Thyroid gland (tissue), 4 donors: Measurements from ENCODE around the gene CARHSP1. TPM values are rescaled to one million over a fixed set of nuclear protein-coding genes. Genes with fewer than 3 reads are reported as not detected.

Experiments used
- DNase-seq, 2 donors: peaks; one replicate each; pipeline ENCODE4 v3.0.0-alpha.2; 2019
- H3K27ac ChIP-seq, 3 donors: fragments of 200-600 bp; sonication (generic); 1 replicate in 2 of 3; 2 replicates in 1 of 3; pipeline ENCODE4 v1.5.1; 2016 to 2019; ENCODE audit warnings: mild to moderate bottlenecking in 1 of 3, moderate library complexity in 1 of 3
- H3K27me3 ChIP-seq: fragments of 200-600 bp; sonication (generic); one replicate; pipeline ENCODE4 v1.5.1; 2019
- H3K36me3 ChIP-seq, 2 donors: fragments of 200-600 bp; sonication (generic); one replicate each; pipeline ENCODE4 v1.5.1; 2016 to 2019
- H3K4me1 ChIP-seq, 2 donors: fragments of 200-600 bp; sonication (generic); one replicate each; pipeline ENCODE4 v1.5.1; 2017 to 2019
- H3K4me3 ChIP-seq, 3 donors: fragments of 200-600 bp; sonication (generic); replicated peaks in 1 of 3; 1 replicate in 2 of 3; 2 replicates in 1 of 3; pipeline ENCODE4 v1.5.1; 2016; ENCODE audit warnings: mild to moderate bottlenecking in 1 of 3
- H3K9me3 ChIP-seq: fragments of 200-600 bp; sonication (generic); one replicate; pipeline ENCODE4 v1.5.1; 2017
- POLR2A ChIP-seq, 2 donors: fragments of 450-650 bp; IDR thresholded peaks; one replicate each; pipeline ENCODE4 v1.6.1; 2017; ENCODE audit warnings: antibody characterized with exemption in 2 of 2, mild to moderate bottlenecking in 2 of 2, moderate library complexity in 1 of 2
- WGBS, 2 donors: methylation state at CpG; one replicate each; pipeline ENCODE4 v1.1.5; 2017; 5-methylcytosine and 5-hydroxymethylcytosine counted together
- intact Hi-C: fragments of 100-400 bp; cut with DNase I; formaldehyde crosslinking; loops from one replicate; pipeline ENCODE4 v1.15.1; 2023
- total RNA-seq, 4 donors: library from RNA; depleted of rRNA; stranded (reverse); fragments of >200 nt; gene quantifications; one replicate each; pipeline ENCODE4 v1.2.3, GENCODE V29; 2016
- TF ChIP-seq, protein P1 (sequence below), 6 experiments: fragments of 200-600 bp in 3 of 6; fragments of 450-650 bp in 3 of 6; sonication (generic) in 3 of 6; IDR thresholded peaks; one replicate each; pipeline ENCODE4 v1.5.1; 2016 to 2019; ENCODE audit warnings: antibody characterized with exemption in 6 of 6, mild to moderate bottlenecking in 2 of 6, inconsistent platforms in 1 of 6, moderate library complexity in 1 of 6

CARHSP1 gene
- total RNA-seq, 4 donors from 2014 or later: 43.4 to 67.5 (median 61.1) TPM

DNA sequence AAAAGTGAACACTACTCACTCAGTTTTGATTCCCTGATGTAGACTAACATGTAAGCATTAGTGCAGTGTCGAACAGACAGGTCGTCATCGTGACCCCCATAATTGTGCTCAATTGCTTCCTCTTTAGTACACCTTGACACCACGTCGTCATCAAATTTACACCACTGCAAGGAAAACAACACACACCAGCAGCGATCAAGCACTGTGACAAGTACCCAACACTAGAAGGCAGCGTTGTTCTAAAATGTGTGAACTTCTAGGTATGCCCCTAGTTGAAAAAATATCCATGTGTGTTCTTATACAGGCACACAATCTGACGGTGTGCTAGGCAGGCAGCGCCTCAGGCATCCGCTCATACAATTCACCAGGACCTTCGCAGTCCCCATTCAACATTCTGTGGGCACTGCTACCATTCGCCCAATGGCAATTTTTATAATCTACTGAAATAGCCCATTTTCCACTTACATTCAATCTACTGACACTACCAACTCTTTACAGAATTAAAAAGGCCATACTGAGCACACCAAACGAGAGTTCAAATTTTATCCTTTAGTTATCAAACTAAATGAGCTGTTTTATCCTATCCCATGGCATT, 36.5 kb upstream of the CARHSP1 start:
- DNase-seq: no peak
- 80 to 86% methylated on average over 13 of the region's 13 CpGs for WGBS, 2 donors
- TF ChIP-seq POLR2A (IDR thresholded peaks at IDR 0.05): no peak
- TF ChIP-seq, protein P1, sequence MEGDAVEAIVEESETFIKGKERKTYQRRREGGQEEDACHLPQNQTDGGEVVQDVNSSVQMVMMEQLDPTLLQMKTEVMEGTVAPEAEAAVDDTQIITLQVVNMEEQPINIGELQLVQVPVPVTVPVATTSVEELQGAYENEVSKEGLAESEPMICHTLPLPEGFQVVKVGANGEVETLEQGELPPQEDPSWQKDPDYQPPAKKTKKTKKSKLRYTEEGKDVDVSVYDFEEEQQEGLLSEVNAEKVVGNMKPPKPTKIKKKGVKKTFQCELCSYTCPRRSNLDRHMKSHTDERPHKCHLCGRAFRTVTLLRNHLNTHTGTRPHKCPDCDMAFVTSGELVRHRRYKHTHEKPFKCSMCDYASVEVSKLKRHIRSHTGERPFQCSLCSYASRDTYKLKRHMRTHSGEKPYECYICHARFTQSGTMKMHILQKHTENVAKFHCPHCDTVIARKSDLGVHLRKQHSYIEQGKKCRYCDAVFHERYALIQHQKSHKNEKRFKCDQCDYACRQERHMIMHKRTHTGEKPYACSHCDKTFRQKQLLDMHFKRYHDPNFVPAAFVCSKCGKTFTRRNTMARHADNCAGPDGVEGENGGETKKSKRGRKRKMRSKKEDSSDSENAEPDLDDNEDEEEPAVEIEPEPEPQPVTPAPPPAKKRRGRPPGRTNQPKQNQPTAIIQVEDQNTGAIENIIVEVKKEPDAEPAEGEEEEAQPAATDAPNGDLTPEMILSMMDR (IDR thresholded peaks at IDR 0.05): no peak
- intact Hi-C loops: no loop called here
- H3K9me3 ChIP-seq: no peaks in the 10 kb centered on the region
- no peak overlapping the region for H3K27ac ChIP-seq
- no peaks in the 10 kb centered on the region for H3K4me1 ChIP-seq
- H3K36me3 ChIP-seq: peaks cover 67 to 82% of the 10 kb centered on the region in 2 donors
- H3K4me3 ChIP-seq: no peak overlapping the region
- no peaks in the 10 kb centered on the region for H3K27me3 ChIP-seq

DNA sequence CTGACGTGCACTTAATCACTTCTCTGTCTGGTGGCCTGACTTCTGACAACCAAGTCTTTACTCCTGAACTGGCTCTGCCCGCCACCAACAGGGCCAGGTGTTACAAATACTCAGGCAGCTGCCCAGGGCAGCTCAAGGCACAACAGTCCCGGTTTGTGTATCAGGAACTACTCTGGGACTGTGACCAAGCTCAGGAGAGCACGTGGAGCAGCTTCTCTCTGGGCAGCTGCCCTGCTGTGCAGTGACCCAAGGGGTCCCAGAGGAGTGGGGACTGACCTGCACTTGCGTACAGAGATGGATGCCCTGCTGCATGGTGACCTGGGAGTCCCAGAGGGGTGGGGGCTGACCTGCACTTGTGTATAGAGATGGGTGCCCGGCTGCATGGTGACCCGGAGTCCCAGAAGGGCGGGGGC, 35.2 kb upstream of the CARHSP1 start:
- H3K27me3 ChIP-seq: no peaks in the 10 kb centered on the region
- peaks cover 73 to 95% of the 10 kb centered on the region in 2 donors for H3K36me3 ChIP-seq
- H3K4me3 ChIP-seq: no peak overlapping the region
- intact Hi-C loops: no loop called here
- WGBS, 2 donors: 85 to 94% methylated on average over 7 to 8 of the region's 8 CpGs
- no peak overlapping the region for H3K27ac ChIP-seq
- DNase-seq: no peak
- no peak for TF ChIP-seq POLR2A (IDR thresholded peaks at IDR 0.05)
- TF ChIP-seq, protein P1 (IDR thresholded peaks at IDR 0.05): no peak
- H3K9me3 ChIP-seq: no peaks in the 10 kb centered on the region
- H3K4me1 ChIP-seq: no peaks in the 10 kb centered on the region

DNA sequence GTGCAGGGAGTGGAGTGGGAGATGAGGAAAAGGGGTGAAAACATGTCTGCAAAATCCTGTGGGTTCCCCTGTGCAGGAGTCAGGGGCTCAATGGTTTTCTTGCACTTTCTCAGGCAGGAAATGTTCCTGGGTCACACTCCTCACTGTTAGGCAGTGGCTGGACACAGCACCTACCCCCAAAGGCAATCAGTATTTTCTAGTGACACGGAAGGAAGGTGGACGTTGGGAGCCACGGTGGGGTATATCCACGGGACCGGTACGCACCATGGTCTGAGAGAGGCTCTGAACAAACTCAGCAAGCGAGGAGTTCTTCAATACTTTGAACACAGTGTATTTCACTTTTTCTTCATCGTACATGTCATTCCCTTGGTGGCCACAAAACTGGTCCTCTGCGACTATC, 34.2 kb upstream of the CARHSP1 start:
- 94 to 95% methylated on average over 9 of the region's 9 CpGs for WGBS, 2 donors
- Histone ChIP-seq H3K9me3 (no peaks in the 10 kb centered on the region), H3K4me3 (no peak overlapping the region), H3K4me1 (no peaks in the 10 kb centered on the region), H3K27me3 (no peaks in the 10 kb centered on the region), H3K36me3 (peaks cover 73 to 96% of the 10 kb centered on the region in 2 donors), H3K27ac (no peak overlapping the region)
- TF ChIP-seq POLR2A (IDR thresholded peaks at IDR 0.05): no peak
- TF ChIP-seq, protein P1 (IDR thresholded peaks at IDR 0.05): no peak
- no peak for DNase-seq
- intact Hi-C loops: no loop called here

DNA sequence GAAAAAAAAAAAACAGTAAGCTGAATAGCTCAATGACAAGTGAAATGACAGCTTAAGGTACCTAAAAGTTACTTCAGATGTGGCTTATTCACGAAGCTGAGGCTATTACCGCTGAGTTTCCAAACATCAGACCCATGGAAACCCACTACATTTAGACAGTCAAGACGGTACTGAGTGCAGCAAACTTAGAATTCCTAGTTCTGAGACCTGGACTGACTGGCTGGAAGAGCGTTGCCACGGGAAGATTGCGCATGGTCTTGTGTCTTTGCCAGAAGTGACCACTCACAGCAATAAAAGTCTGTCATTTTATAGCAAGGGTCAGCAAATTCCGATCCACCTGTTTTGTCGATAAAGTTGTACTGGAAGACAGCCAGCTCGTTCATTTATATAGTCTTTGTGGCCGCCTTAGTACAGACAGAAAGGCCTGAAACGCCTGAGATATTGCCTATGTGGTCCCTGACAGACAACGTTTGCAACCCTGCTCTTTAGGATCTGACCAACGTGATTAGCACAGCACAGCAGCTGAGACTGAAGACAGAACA, 32.6 kb upstream of the CARHSP1 start:
- Histone ChIP-seq H3K9me3 (no peaks in the 10 kb centered on the region), H3K27me3 (no peaks in the 10 kb centered on the region), H3K4me1 (no peaks in the 10 kb centered on the region), H3K4me3 (no peak overlapping the region), H3K36me3 (peaks cover 81 to 98% of the 10 kb centered on the region in 2 donors), H3K27ac (no peak overlapping the region)
- WGBS, 2 donors: 81% methylated on average over 7 to 13 of the region's 13 CpGs
- TF ChIP-seq, protein P1 (IDR thresholded peaks at IDR 0.05): no peak
- no peak for TF ChIP-seq POLR2A (IDR thresholded peaks at IDR 0.05)
- intact Hi-C loops: no loop called here
- no peak for DNase-seq

DNA sequence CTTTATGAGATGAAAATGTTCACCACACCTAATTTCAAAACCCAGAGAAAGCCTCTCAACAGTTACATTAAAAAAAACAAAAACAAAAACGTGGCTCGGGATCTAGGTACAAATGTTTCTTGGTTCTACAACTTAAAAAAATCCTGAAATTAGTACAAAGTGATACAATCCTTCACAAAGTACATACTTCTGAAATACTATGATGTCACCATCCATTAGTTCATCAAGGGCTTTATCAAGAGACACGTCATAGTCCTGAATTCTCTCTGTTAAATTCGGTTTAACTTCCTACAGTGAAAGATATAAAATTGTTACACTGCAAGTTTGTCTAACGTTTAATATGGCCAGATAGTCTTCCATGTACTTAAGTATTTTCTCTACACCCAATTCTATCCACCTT, 31.5 kb upstream of the CARHSP1 start:
- no peak for DNase-seq
- Histone ChIP-seq H3K27ac (no peak overlapping the region), H3K27me3 (no peaks in the 10 kb centered on the region), H3K36me3 (peaks cover 84 to 98% of the 10 kb centered on the region in 2 donors), H3K4me1 (no peaks in the 10 kb centered on the region), H3K4me3 (no peak overlapping the region), H3K9me3 (no peaks in the 10 kb centered on the region)
- WGBS, 2 donors: 89% methylated on average over 5 of the region's 5 CpGs
- intact Hi-C loops: no loop called here
- TF ChIP-seq, protein P1 (IDR thresholded peaks at IDR 0.05): no peak
- no peak for TF ChIP-seq POLR2A (IDR thresholded peaks at IDR 0.05)
